K562 (cell line): Measurements from ENCODE around the gene ZBTB48.

Source experiments
- ATF3 ChIP-seq, 2 experiments: fragments of 450-650 bp in 1 of 2; sonication (generic) in 1 of 2; formaldehyde crosslinking in 1 of 2; IDR thresholded peaks in 1 of 2; conservative IDR thresholded peaks in 1 of 2; 2 replicates each; pipeline versions ENCODE4 v1.6.1 to v1.8.1; 2016 to 2023; ENCODE audit warnings: mild to moderate bottlenecking in 2 of 2, moderate library complexity in 2 of 2, inconsistent platforms in 1 of 2, missing genetic modification reagents in 1 of 2
- GATA2 ChIP-seq: sonication (generic); formaldehyde crosslinking; IDR thresholded peaks from 2 replicates; pipeline ENCODE4 v1.4.0; 2020; ENCODE audit warnings: mild to moderate bottlenecking, missing genetic modification reagents

GRCh38 chr1:6603238-6603914 is 23.6 kb downstream of the ZBTB48 start:
- TF ChIP-seq GATA2 (no peak), ATF3 (IDR thresholded peaks at IDR 0.05) (peak; percentile 38; the same call in 1 of the 2 replicates), ATF3 (CRISPR knock-in tag; conservative IDR thresholded peaks at IDR 0.05) (no peak)
